Ovary (tissue), 9 donors: ENCODE results near the gene ACKR2. TPM values are rescaled to one million over a fixed set of nuclear protein-coding genes. Genes with fewer than 3 reads are reported as not detected.

Experiments
- DNase-seq, 5 donors: peaks; one replicate each; pipeline ENCODE4 v3.0.0-alpha.2; 2019 to 2020
- H3K27ac ChIP-seq, 2 donors: fragments of 200-600 bp; one replicate each; pipeline versions ENCODE4 v1.5.1 to v1.8.0; 2019 to 2022
- H3K27me3 ChIP-seq: fragments of 200-600 bp; one replicate; pipeline ENCODE4 v1.8.0; 2022
- H3K36me3 ChIP-seq: fragments of 200-600 bp; sonication (generic); one replicate; pipeline ENCODE4 v1.5.1; 2019
- H3K4me1 ChIP-seq: one replicate; pipeline ENCODE4 v1.8.1; 2013; ENCODE audit warnings: mild to moderate bottlenecking, moderate library complexity; ENCODE audit not compliant: insufficient read depth
- H3K4me3 ChIP-seq: fragments of 200-600 bp; sonication (generic); one replicate; pipeline ENCODE4 v1.5.1; 2017
- H3K9me3 ChIP-seq, 2 donors: fragments of 200-600 bp in 1 of 2; sonication (generic) in 1 of 2; one replicate each; pipeline versions ENCODE4 v1.5.1 to v1.8.1; 2013 to 2019; ENCODE audit warnings: mild to moderate bottlenecking in 1 of 2, moderate library complexity in 1 of 2
- CTCF ChIP-seq, 3 donors: fragments of 450-650 bp in 2 of 3; fragments of 200-600 bp in 1 of 3; IDR thresholded peaks; one replicate each; pipeline versions ENCODE4 v1.5.1 to v1.8.0; 2016 to 2022; ENCODE audit warnings: antibody characterized with exemption in 3 of 3, mild to moderate bottlenecking in 1 of 3
- EP300 ChIP-seq: sonication (generic); formaldehyde crosslinking; IDR thresholded peaks from one replicate; pipeline ENCODE4 v1.6.1; 2017; ENCODE audit warnings: antibody characterized with exemption
- POLR2A ChIP-seq: fragments of 450-650 bp; IDR thresholded peaks from one replicate; pipeline ENCODE4 v1.6.1; 2017; ENCODE audit warnings: antibody characterized with exemption, mild to moderate bottlenecking, moderate library complexity
- WGBS, 3 donors: extraction: QIAGEN DNeasy Blood & Tissue Kit in 1 of 3; methylation state at CpG; one replicate each; pipeline versions ENCODE4 v1.1.5 to v1.1.7; 2013 to 2017; 5-methylcytosine and 5-hydroxymethylcytosine counted together
- intact Hi-C, 4 donors: fragments of 100-400 bp; cut with DNase I; formaldehyde crosslinking; loops; one replicate each; pipeline versions ENCODE4 v1.11.0 to v1.15.1; 2022 to 2023
- polyA plus RNA-seq, 2 donors: library from polyadenylated mRNA; stranded (reverse); fragments of 200-250 nt in 1 of 2; fragments of 350-450 nt in 1 of 2; fragmentation: Illumina TruSeq in 1 of 2; extraction: RNeasy Lipid Tissue Mini Kit (QIAGEN cat#74804) in 1 of 2; gene quantifications; one replicate each; pipeline ENCODE4 v1.2.3, GENCODE V29; 2013 to 2014
- total RNA-seq, 7 donors: library from RNA; depleted of rRNA in 2 of 7; stranded (reverse); fragments of >200 nt in 2 of 7; fragmentation: NEBNext Ultra II Directional in 3 of 7; extraction: Animal tissue kit (Norgen Biotek cat#: 25700) in 3 of 7; gene quantifications; one replicate each; pipeline versions ENCODE4 v1.1.0 to v1.2.4, GENCODE V29; 2016 to 2023
- donor health status: DM: no; HTN: no; CAD: no; lungs with moderate emphysema.
- donor health status: DM: no; HTN: no; CAD: no.
- donor health status: Bipolar disorder and iron deficiency.
- donor health status: DM: yes; HTN: yes; CAD: no.
- donor health status: DM: no; HTN: no; CAD: no.
- donor health status: DM: yes; HTN: yes; CAD: no.

The ACKR2 gene
- total and polyA plus RNA-seq, 9 donors: 0.33 to 4.4 (median 1.0) TPM

DNA sequence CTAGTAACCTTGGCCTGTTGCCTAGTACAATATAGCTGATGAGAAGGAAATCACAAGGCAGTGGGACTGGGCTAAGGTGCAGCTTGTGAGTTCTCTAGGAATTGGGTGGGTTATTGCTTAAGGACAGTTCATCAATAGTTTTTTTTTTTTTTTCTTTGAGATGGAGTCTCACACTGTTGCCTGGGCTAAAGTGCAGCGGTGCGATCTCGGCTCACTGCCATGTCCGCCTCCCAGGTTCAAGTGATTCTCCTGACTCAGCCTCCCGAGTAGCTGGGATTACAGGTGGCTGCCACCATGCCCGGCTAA lies 11.5 kb downstream of the ACKR2 start:
- 79 to 93% (median 86%) methylated on average over 6 of the region's 6 CpGs for WGBS, 3 donors
- TF ChIP-seq EP300 (no peak), CTCF (IDR thresholded peaks at IDR 0.05) (no peak), POLR2A (no peak)
- Histone ChIP-seq H3K27ac (no peak overlapping the region), H3K9me3 (no peaks in the 10 kb centered on the region), H3K27me3 (no peaks in the 10 kb centered on the region), H3K4me1 (no peaks in the 10 kb centered on the region), H3K4me3 (no peak overlapping the region), H3K36me3 (no peaks in the 10 kb centered on the region)
- no peak for DNase-seq
- intact Hi-C loops: no loop called here

DNA sequence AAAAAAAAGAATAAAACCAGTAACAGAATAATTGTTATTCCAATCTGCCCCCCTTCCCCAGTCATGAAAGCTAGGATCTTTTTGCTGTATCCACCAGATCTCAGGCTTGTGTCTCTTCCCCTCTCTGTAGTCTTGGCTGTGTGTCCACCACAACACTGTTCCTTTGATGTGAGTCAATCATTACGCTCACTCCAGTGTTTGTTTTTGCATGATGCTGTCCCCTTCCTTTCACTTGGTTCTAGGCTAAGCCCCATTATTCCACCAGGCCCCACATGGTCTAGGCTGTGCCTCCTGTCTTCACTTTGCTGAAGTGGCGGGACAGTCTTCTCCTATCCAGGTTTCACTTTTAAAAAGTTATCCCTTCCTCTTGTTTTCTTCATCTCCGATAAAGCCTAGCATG lies 13.6 kb downstream of the ACKR2 start:
- H3K27ac ChIP-seq: no peak overlapping the region
- H3K36me3 ChIP-seq: no peaks in the 10 kb centered on the region
- H3K4me3 ChIP-seq: no peak overlapping the region
- intact Hi-C loops: no loop called here
- H3K27me3 ChIP-seq: no peaks in the 10 kb centered on the region
- H3K4me1 ChIP-seq: no peaks in the 10 kb centered on the region
- WGBS, 3 donors: 83 to 95% (median 94%) methylated on average over 3 of the region's 3 CpGs
- TF ChIP-seq EP300 (no peak), POLR2A (no peak), CTCF (IDR thresholded peaks at IDR 0.05) (no peak)
- H3K9me3 ChIP-seq: no peaks in the 10 kb centered on the region
- no peak for DNase-seq

DNA sequence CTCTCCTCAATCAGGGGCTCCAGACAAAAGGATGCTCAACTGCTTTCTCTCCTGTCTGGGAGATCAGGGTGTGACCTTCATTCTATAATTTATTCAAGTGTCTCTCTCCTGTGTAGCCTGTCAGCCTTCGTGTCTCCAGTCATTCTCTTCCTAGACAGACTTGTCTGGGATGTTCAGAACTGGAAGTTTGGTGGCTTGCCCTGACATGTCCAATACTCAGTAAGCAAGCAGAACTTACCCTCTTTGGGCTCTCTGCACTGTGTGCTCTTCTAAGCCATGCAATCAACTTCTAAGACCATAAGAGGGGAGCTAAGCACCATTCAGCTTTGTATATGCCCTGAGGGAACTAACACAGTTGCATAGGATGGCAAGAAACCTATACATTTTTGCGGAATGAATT lies 14.1 kb downstream of the ACKR2 start:
- WGBS, 3 donors: 66 to 82% (median 75%) methylated on average over 2 of the region's 2 CpGs
- no peaks in the 10 kb centered on the region for H3K4me1 ChIP-seq
- H3K27me3 ChIP-seq: no peaks in the 10 kb centered on the region
- intact Hi-C loops: no loop called here
- H3K9me3 ChIP-seq: no peaks in the 10 kb centered on the region
- no peak overlapping the region for H3K27ac ChIP-seq
- H3K4me3 ChIP-seq: no peak overlapping the region
- no peak for DNase-seq
- H3K36me3 ChIP-seq: no peaks in the 10 kb centered on the region
- TF ChIP-seq CTCF (IDR thresholded peaks at IDR 0.05): no peak
- TF ChIP-seq POLR2A: no peak
- TF ChIP-seq EP300: no peak

GRCh38 chr3:42826141-42826540 lies 16.9 kb downstream of the ACKR2 start:
- no peak overlapping the region for H3K27ac ChIP-seq
- intact Hi-C loops: no loop called here
- no peak for DNase-seq
- no peak for TF ChIP-seq EP300
- no peaks in the 10 kb centered on the region for H3K27me3 ChIP-seq
- no peaks in the 10 kb centered on the region for H3K36me3 ChIP-seq
- no peaks in the 10 kb centered on the region for H3K9me3 ChIP-seq
- H3K4me1 ChIP-seq: no peaks in the 10 kb centered on the region
- H3K4me3 ChIP-seq: no peak overlapping the region

- intact Hi-C loops: no loop called here
- Histone ChIP-seq H3K4me3 (no peak overlapping the region), H3K27ac (no peak overlapping the region), H3K27me3 (no peaks in the 10 kb centered on the region), H3K36me3 (no peaks in the 10 kb centered on the region), H3K9me3 (no peaks in the 10 kb centered on the region), H3K4me1 (no peaks in the 10 kb centered on the region)
- TF ChIP-seq EP300: no peak
- no peak for DNase-seq
Measured at GRCh38 chr3:42827023-42827422, 17.8 kb downstream of the ACKR2 start.

DNA sequence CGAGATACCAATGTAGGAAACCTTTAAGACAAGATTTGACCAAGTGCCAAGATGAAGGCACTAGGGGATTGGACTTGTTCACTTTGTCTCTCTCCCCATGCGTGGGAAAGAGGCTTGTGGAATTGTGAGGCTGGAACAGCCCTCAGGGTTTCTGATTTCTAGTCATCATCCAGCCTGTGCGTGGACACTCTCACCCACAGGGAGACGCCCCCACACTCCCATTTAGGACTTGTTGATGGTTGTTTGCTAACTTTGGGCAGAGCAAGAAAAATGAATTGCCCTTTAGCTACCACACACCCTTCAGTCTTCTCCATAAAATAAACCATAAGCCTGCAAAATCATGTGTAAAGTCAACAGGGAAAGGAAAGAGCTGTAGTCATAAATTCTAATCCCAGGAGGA lies 18.4 kb downstream of the ACKR2 start:
- 45 to 53% (median 52%) methylated on average over 4 of the region's 4 CpGs for WGBS, 3 donors
- no peaks in the 10 kb centered on the region for H3K4me1 ChIP-seq
- H3K27me3 ChIP-seq: no peaks in the 10 kb centered on the region
- no peaks in the 10 kb centered on the region for H3K9me3 ChIP-seq
- intact Hi-C loops: no loop called here
- no peak overlapping the region for H3K27ac ChIP-seq
- TF ChIP-seq CTCF (IDR thresholded peaks at IDR 0.05): no peak
- DNase-seq: no peak
- no peaks in the 10 kb centered on the region for H3K36me3 ChIP-seq
- H3K4me3 ChIP-seq: no peak overlapping the region
